ENCODE results near the gene CENPA. TPM values are rescaled to one million over a fixed set of nuclear protein-coding genes. Genes with fewer than 3 reads are reported as not detected.
A peak's percentile ranks its signal among the peaks of the same experiment; 100 is the strongest.

The CENPA gene
- total and polyA plus RNA-seq, 2 of the 13 experiments (the other 11 are each of a cell fraction or from before 2014, with no cell fraction given) = 28.5 to 38.5 TPM

DNA sequence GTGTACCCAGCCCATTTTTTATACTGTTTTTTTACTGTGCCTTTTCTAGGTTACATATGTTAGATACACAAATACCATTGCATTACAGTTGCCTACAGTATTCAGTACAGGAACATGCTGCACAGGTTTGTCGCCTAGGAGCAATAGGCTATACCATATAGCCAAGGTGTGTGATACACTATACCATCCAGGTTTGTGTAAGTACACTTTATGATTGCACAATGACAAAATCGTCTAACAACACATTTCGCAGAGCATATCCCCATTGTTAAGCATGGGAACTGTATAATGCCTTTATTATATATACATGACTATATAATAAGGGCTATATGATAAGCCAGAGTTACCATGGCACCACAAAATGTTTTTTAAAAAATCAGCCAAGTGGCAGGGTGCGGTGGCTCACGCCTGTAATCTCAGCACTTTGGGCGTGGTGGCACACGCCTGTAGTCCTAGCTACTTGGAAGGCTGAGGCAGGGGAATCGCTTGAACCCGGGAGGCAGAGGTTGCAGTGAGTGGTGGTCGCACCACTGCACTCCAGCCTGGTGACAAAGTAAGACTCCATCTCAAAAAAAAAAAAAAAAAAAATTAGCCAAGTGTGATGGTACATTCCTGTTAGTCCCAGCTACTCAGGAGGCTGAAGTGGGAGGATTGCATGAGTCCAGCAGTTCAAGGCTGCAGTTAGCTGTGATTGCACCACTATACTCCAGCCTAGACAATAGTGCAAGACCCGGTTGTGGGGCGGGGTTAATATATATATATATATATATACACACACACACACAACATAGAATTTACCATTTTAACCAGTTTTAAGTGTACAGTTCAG is 2.8 kb upstream of the CENPA start (continued):
- TF ChIP-seq PRDM10 (CRISPR knock-in tag; IDR thresholded peaks at IDR 0.05; ENCODE audit: low read depth) (peak; percentile 56; the same call in 1 of the 2 replicates), AFF4 (CRISPR knock-in tag; IDR thresholded peaks at IDR 0.05) (no peak), ZFYVE20 (CRISPR knock-in tag; IDR thresholded peaks at IDR 0.05; ENCODE audit: borderline replicate concordance, low read depth) (no peak), IRF2 (CRISPR knock-in tag; IDR thresholded peaks at IDR 0.05) (no peak), ZKSCAN5 (CRISPR knock-in tag; IDR thresholded peaks at IDR 0.05) (no peak), EHMT2 (IDR thresholded peaks at IDR 0.05; ENCODE audit: borderline replicate concordance, low read depth, low read length) (no peak), TARDBP (CRISPR knock-in tag; IDR thresholded peaks at IDR 0.05) (no peak), ZSCAN30 (CRISPR knock-in tag; IDR thresholded peaks at IDR 0.05) (no peak), YEATS2 (CRISPR knock-in tag; IDR thresholded peaks at IDR 0.05; ENCODE audit: borderline replicate concordance) (no peak), TAF15 (IDR thresholded peaks at IDR 0.05; ENCODE audit: low read depth, low read length, poor library complexity, severe bottlenecking) (no peak), NPAS2 (CRISPR knock-in tag; IDR thresholded peaks at IDR 0.05; ENCODE audit: borderline replicate concordance) (no peak), CHD4 (IDR thresholded peaks at IDR 0.05; ENCODE audit: borderline replicate concordance, low read length) (no peak), KDM1A (CRISPR knock-in tag; IDR thresholded peaks at IDR 0.05) (no peak), ZNF709 (CRISPR knock-in tag; IDR thresholded peaks at IDR 0.05) (no peak)
- TF ChIP-seq, protein P1, sequence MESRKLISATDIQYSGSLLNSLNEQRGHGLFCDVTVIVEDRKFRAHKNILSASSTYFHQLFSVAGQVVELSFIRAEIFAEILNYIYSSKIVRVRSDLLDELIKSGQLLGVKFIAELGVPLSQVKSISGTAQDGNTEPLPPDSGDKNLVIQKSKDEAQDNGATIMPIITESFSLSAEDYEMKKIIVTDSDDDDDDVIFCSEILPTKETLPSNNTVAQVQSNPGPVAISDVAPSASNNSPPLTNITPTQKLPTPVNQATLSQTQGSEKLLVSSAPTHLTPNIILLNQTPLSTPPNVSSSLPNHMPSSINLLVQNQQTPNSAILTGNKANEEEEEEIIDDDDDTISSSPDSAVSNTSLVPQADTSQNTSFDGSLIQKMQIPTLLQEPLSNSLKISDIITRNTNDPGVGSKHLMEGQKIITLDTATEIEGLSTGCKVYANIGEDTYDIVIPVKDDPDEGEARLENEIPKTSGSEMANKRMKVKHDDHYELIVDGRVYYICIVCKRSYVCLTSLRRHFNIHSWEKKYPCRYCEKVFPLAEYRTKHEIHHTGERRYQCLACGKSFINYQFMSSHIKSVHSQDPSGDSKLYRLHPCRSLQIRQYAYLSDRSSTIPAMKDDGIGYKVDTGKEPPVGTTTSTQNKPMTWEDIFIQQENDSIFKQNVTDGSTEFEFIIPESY (CRISPR knock-in tag; IDR thresholded peaks at IDR 0.05) = no peak
- TF ChIP-seq, protein P2, sequence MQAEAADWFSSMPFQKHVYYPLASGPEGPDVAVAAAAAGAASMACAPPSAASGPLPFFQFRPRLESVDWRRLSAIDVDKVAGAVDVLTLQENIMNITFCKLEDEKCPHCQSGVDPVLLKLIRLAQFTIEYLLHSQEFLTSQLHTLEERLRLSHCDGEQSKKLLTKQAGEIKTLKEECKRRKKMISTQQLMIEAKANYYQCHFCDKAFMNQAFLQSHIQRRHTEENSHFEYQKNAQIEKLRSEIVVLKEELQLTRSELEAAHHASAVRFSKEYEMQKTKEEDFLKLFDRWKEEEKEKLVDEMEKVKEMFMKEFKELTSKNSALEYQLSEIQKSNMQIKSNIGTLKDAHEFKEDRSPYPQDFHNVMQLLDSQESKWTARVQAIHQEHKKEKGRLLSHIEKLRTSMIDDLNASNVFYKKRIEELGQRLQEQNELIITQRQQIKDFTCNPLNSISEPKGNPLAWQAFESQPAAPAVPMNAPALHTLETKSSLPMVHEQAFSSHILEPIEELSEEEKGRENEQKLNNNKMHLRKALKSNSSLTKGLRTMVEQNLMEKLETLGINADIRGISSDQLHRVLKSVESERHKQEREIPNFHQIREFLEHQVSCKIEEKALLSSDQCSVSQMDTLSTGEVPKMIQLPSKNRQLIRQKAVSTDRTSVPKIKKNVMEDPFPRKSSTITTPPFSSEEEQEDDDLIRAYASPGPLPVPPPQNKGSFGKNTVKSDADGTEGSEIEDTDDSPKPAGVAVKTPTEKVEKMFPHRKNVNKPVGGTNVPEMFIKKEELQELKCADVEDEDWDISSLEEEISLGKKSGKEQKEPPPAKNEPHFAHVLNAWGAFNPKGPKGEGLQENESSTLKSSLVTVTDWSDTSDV (CRISPR knock-in tag; IDR thresholded peaks at IDR 0.05) = no peak

Data from HepG2 (cell line).